Activated CD8-positive, alpha-beta memory T cell treated with anti-CD3 and anti-CD28 coated beads for 48 hours (primary cell): Measurements from ENCODE around the gene FAM53B.

Source experiments
- DNase-seq, 3 experiments: peaks; one replicate each; pipeline ENCODE4 v3.0.0-alpha.2; 2020; ENCODE audit warnings: low read depth in 2 of 3, low spot score in 2 of 3

The FAM53B gene

GRCh38 chr10:124709861-124710260, 34.3 kb downstream of the FAM53B start:
- DNase-seq: no peak

- no peak for DNase-seq
Observed at GRCh38 chr10:124708922-124709520, 35.2 kb downstream of the FAM53B start.

- DNase-seq: no peak
Observed at GRCh38 chr10:124708246-124708779, 35.9 kb downstream of the FAM53B start.

GRCh38 chr10:124707551-124707950, 36.6 kb downstream of the FAM53B start:
- no peak for DNase-seq

- no peak for DNase-seq
Observed at GRCh38 chr10:124707144-124707467, 37.1 kb downstream of the FAM53B start.

- no peak for DNase-seq
Observed at GRCh38 chr10:124706462-124707143, 37.6 kb downstream of the FAM53B start.

- DNase-seq: no peak
Observed at GRCh38 chr10:124705817-124706461, 38.2 kb downstream of the FAM53B start.

GRCh38 chr10:124705381-124705740, 38.8 kb downstream of the FAM53B start:
- DNase-seq: no peak

GRCh38 chr10:124704428-124705380, 39.5 kb downstream of the FAM53B start:
- DNase-seq: no peak

- no peak for DNase-seq
Observed at GRCh38 chr10:124703778-124704427, 40.3 kb downstream of the FAM53B start.

GRCh38 chr10:124703372-124703771, 40.8 kb downstream of the FAM53B start:
- DNase-seq: no peak

- DNase-seq: no peak
Observed at GRCh38 chr10:124701881-124702656, 42.1 kb downstream of the FAM53B start.

- no peak for DNase-seq
Observed at GRCh38 chr10:124701435-124701834, 42.7 kb downstream of the FAM53B start.

- no peak for DNase-seq
Observed at GRCh38 chr10:124701038-124701365, 43.2 kb downstream of the FAM53B start.

- no peak for DNase-seq
Observed at GRCh38 chr10:124700293-124701037, 43.7 kb downstream of the FAM53B start.

GRCh38 chr10:124699471-124700292, 44.5 kb downstream of the FAM53B start:
- no peak for DNase-seq

GRCh38 chr10:124698545-124699469, 45.4 kb downstream of the FAM53B start:
- DNase-seq: no peak
